GM21423 (cell line): ENCODE measurements around the gene BANF2.
"Not testable (repeated sequence)": the region's sequence is repeated elsewhere in the genome, so short reads cannot be mapped to it uniquely, and the experiment has no call there.

ENCODE experiments used
- ATAC-seq: cut with Tn5 transposase; IDR thresholded peaks from one replicate; pipeline ENCODE4 v1.9.1; 2021; ENCODE audit warnings: mild to moderate bottlenecking, moderate library complexity; ENCODE audit not compliant: unreplicated experiment

BANF2 gene

DNA sequence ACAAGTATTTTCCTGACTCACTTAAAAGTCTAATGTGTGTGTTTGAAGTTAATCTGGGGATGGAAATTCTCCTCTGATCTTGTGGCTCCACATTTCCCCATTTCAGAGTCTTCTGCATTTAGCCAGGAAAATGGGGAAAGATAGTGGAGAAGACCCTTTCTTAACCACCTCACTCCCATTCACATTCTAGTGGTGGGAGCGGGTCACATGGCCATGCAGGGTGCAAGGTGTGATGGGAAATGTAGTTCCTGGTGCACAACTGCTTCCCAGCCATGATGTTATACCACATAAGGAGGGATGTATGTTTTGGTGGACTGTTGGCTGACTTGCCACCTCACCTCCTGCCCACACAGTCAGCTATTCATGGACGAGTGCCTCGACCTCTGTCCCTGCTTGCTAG lies 61.8 kb downstream of the BANF2 start:
- ATAC-seq: no peak

DNA sequence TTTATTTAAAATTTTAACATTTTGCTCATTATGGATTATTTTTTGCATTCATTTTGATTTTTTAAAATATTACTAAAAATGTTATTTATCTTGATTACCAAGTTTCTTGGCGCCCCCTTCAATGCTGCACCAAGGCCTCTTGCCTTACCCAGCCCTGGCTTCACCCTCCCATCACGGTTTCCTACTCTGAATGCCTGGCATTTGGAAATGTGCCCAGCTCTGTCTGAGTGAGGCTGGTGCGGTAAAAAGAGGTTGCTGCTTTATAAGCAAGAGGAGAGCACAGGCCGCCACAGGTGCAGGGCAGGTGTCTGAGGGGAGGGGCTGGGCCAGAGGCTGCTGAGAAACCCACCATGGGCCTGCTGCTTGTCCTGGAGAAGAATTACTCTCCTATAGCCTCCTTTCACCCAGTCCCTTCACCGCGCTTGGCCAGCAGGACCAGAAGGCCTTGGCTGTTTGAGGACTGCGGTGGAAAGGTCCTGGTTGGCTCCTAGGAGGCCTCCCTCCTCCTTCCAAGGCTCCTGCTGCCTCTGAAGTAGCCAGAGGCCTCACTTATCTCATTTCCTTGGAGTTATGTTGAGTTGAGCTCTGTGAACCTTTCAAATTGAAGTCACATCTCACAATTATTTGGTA lies 62.6 kb downstream of the BANF2 start:
- ATAC-seq: no peak

DNA sequence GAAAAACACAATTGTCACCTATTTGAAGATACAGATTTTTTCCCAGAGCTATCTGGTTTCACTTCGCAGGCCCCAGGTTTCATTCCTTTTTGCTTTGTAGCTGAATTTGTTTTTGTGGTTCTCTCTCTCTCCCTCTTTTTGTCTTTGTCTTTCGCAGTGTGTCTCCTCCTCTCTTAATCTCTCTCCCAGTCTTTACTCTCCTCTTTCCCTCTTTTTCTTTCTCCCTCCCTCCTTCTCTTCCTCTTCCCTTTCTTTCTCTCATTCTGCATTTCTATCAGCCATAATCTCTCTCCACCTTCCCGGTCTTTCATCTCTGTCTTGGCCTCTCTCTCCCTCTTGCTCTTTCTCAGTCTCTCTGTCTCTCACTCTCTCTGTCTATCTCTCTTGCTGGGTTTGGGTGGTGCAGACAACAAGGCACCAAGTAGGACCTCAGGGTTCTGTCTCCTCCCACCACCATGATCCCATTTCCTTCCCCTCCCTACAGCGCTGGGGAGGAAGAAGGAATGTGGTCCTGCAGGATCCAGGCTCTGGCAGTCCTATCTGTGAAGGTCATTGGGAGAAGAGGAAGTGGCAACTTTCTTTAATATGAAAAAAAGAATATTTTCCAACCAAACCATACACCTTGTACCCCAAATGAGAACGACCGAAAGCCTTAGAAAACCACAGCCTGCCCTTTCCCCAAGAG lies 63.2 kb downstream of the BANF2 start:
- no peak for ATAC-seq

DNA sequence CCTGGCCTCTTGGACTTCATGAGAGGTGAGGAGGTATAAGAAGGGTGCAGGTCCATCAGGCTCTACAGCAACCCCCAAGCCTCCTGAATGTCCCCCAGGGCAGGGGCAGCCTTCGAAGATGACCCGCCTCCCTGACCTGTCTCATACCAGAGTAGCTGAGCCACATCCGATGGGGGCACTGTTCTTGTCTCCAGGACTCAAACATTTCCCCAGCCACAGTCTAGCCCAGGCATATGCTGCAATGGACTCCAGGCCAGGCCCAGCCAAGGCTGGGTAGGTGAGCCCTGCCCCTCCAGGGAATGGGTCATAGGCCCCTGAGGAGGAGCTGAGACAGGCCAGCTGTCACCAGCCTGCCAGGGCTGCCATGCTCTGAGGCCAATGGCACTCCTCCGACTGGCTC lies 65.3 kb downstream of the BANF2 start:
- ATAC-seq: no peak

DNA sequence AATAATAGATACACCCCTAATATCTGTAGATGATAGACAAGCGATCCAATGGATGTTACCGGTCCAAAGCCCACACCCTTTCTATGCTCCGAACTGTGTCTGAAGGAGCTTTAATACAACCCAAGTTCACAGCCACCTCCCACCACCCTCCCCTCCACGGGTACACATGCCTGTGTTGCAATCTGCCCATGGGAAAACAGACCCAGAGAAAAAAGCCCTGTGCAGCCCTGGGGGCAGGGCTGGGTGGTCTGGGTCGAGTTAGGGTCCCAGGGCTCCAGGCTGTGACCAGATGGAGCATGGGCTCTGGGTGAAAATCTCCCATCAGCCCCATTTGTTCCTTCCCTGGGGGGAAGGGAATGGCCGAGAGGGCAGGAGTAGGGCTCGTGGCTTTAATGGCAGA lies 65.8 kb downstream of the BANF2 start:
- ATAC-seq: no peak

DNA sequence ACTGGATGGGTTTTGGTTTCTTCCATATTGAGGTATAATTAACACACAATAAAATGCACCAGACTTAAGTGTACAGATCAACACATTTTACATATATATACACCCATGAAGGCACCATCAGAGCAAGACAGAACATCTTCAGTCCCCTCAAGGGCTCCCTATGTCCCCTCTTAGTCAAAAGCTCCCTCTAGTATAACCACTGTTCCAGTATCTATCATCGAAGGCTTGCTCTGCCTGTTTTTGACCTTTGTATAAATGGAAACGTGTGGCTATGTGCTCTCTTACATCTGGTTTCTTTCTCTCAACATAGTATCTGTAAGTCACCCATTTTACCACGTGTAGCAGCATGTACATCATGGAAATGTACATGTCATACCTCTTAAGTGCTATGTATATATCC lies 66.5 kb downstream of the BANF2 start:
- no peak for ATAC-seq

DNA sequence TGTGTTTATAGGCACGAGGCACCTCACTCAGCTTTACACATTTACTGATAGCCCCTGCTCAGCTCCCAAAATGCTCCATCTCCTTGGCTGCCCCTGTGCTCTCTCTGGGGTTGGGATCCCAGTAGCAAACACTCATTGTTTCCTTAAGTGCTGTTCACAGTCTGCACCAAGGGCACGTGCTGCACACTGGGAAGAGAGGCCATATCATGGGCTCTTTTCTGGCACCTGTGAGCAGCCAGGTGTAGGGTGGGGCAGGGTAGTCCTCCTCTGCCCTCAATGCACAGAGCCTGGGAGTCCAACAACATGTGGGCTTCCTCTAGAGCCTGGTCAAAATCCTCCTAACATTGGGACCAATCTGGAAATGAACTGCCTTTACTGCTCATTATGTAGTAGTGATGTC lies 67.9 kb downstream of the BANF2 start:
- ATAC-seq: no peak

DNA sequence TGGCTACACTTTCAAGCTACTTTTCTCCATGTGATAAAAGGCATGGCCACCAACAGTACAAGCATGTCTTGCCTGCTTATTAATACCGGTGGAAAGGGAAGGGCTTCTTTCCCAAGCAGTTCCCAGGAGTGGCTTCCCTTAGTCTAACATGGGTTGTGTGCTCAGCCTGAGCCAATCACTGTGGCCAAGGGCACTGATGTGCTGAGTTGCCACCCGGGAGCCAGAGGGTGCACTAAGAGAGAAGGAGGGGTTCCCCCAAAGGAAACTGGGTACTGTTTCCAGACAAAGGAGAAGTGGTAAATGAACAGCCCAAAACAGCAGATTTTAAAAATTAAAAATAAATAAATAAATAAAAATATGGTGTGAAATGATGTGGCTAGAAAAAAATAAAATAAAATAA lies 68.5 kb downstream of the BANF2 start:
- ATAC-seq: no peak

DNA sequence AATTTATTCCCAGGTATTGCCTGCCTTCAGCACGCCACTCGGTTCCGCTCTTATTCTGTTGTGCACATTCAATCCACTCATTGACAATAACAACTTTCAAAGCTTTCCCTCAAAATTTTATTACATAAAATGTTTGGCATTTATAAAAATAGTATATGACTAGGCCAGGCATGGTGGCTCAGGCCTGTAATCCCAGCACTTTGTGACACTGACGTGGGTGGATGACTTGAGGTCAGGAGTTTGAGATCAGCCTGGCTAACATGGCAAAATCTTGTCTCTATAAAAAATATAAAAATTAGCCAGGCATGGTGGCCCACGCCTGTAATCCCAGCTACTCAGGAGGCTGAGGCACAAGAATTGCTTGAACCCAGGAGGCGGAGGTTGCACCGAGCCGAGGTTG lies 70.0 kb downstream of the BANF2 start:
- ATAC-seq: not testable (repeated sequence)

DNA sequence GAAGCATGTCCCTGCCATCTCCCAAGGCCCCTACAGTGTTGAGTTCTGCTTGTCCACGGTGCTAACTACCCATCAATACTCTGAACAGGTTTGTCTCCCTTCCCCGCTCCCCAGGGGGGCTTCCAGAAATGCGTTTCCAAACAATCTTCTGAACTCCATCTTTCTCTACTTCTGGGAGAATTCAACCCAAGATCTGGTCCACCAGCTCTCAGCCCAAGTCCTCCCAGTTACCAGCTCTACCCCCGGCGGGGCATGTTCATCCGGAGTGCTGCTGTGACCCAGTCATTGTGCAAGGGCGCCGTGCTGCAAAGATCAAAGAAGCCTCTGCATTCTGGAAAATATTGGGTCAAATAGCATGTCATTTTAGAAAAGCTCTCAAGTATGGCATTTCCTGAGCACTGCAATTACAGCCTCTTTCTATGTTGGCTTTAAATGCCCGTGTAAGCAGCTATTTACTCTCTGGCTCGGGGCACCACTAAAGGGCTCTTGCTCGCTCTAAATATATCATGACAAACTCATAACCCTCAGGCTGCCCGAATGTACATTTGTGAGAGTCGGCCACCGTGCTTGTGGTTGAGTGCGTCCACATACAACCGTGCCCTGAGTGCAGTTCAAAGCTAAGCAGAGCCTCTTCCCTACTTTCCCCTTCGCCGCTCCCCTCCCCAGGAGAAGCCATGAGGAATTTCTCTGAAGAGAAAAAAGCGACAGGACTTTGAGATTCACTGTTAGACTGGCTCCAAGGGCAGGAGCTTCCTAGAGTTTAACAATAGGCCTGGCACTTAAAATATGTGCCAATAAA lies 71.6 kb downstream of the BANF2 start:
- no peak for ATAC-seq

DNA sequence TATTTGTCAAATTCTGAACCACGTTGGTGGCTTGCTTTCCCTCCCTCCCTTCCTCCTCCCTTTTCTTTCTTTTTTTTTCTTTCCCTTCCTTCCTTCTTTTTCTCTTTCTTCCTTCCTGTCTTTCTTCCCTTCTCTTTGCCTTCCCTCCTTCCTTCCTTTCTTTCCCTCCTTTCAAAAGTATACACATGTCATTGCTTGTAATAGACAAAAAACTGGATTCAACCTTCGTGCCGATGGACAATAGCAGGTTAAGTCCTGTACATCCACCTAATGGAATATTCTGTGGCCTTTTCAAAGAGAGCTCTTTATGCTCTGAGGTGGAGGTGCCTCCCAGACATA lies 72.2 kb downstream of the BANF2 start:
- no peak for ATAC-seq

DNA sequence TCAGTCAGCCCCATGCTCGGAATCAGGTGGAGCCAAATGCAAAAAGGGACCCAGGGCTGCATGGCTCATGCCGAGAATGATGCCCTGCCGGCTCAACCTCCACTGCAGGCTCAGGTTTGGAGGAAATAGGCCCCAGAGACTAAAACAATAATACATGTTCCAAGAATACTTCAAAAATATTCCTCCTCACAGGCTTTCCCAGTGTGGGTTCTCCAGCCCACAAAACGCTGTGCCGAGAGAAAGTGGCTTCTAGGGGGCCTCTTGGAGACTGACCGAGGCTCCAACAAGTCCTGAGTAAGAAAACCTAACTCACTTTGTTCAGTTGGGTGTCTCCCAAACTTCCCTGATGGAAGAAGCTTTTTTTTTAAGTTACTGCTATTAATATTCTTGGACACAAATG lies 73.9 kb downstream of the BANF2 start:
- ATAC-seq: no peak

DNA sequence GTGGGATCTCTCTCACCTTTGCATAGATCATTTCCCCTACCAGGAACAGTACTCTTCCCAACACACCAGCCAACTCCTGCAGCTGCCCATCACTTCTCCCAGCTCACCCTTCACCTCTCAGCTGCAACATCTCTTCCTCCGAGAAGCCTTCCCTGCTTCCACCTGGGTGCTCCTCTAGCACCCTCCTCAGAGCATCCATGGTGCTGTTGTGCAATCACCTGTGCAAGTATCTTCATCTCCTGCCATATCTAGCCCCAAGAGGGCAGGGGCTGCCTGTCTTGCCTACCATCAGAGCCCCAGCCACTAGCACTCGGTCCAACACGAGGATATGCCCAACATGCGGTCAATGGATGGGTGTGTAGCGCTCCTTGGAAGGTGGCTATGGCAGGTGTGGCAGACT lies 75.8 kb downstream of the BANF2 start:
- no peak for ATAC-seq

DNA sequence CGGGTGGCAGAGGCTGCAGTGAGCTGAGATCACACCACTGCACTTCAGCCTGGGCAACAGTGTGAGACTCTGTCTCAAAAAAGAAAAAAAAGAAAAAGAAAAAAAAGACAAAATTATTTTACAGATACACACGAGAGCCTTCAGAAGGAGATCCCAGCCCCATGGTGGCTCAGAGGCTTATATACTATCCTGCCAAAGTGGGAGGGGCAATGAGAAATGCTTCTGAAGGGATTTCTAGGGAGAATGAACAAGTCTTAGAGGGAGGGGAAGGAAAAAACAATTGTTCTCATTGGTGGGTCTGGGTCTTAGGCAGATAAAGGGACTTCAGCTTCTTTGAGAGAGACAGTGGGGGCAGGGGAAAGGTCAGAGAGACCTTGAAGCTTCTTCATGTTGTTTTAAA lies 76.8 kb downstream of the BANF2 start:
- ATAC-seq: no peak

DNA sequence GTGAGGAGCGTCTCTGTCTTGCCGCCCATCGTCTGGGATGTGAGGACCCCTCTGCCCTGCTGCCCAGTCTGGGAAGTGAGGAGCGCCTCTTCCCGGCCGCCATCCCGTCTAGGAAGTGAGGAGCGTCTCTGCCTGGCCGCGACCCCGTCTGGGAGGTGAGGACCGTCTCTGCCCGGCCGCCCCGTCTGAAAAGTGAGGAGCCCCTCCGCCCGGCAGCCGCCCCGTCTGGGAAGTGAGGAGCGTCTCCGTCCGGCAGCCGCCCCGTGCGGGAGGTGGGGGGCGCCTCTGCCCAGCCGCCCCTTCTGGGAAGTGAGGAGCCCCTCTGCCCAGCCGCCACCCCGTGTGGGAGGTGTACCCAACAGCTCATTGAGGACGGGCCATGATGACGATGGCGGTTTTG lies 79.2 kb downstream of the BANF2 start:
- ATAC-seq: not testable (repeated sequence)

DNA sequence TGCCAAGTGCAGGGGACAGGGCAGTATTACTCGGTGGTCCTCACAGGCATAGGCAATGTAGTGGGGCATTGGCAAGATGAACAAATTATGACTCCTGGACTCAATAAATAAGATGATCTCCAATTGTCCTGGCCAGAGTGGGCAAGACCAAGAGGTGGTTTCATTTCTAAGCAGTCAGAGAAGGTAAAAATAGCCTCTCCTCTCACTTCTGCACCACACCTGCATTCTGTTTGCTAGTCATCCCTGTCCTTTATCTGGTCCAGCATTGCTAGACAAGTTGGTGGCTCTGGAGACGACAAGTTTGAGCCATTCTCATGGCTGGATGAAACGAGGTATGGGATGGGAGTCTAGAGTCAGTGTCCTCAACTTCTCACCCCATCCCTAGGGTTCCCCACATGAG lies 83.0 kb downstream of the BANF2 start:
- peak; percentile 79 for ATAC-seq

DNA sequence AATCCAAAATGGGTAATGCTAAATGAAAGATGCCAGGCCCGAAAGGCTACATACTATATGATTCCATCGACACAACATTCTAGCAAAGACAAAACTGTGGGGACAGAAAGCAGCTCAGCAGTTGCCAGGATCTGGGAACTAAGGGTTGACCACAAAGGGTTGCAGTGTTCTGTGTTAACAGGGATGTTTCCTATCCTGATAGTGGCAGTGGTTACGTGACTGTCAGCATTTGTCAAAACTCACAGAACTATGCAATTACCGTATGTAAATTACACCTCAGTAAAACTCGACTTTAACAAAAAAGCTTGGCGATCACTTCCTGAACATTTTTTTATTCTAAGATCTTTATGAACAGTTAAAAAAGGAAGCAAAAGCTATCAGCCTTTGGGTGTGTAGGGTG lies 83.9 kb downstream of the BANF2 start:
- no peak for ATAC-seq

DNA sequence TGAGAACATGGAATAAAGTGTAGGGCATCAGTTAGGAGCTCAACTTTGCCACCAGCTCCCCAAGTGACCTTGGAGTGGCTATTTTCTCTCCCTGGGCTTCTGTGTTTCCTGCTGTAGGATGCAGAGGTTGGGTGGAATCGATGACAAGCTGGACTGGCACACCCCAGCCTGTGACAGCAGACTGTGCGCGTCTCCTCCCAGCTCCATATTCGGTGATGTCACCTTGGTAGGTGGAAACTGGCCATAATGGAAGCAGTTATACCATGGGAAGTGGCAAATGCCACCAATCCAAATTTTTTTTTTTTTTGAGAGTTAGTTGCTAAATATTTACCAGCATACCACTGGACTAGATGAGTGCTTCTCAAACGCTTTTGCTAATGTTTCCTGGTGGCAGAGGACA lies 85.2 kb downstream of the BANF2 start:
- no peak for ATAC-seq
